ENCODE data around the gene HRH3. TPM values are rescaled to one million over a fixed set of nuclear protein-coding genes. Genes with fewer than 3 reads are reported as not detected.

Gene HRH3
- total RNA-seq, 4 donors from 2014 or later, result not detected

GRCh38 chr20:62215020-62215990 is 4.8 kb downstream of the HRH3 start:
- H3K27ac ChIP-seq, result no peak overlapping the region
- no peak overlapping the region for H3K4me3 ChIP-seq
- intact Hi-C loops (cut with DNase I; ENCODE audit: low total_unique reads), result no loop called here
- no peak for TF ChIP-seq EP300 (IDR thresholded peaks at IDR 0.05; ENCODE audit: low read depth)
- no peak for TF ChIP-seq POLR2A (IDR thresholded peaks at IDR 0.05)
- TF ChIP-seq POLR2AphosphoS5 (IDR thresholded peaks at IDR 0.05), result no peak
- TF ChIP-seq CTCF (IDR thresholded peaks at IDR 0.05), result no peak
- peaks cover under 1 to 9% (median 8%) of the 10 kb centered on the region in 4 donors for H3K4me1 ChIP-seq
- H3K9me3 ChIP-seq, result no peaks in the 10 kb centered on the region
- 23 to 70% methylated on average over 5 to 29 of the region's 29 CpGs for WGBS, 2 donors (ENCODE audit: low coverage in 1 of 2)
- H3K27me3 ChIP-seq, result peaks cover 84% of the 10 kb centered on the region
- in situ Hi-C loops (cut with MboI; ENCODE audit: low pct_ligation_motif_present in 1 of 4, low pct_unique_long_range_greater_than_20kb in 1 of 4, low sequenced_read_pairs in 3 of 4), result no loop called here
- no peaks in the 10 kb centered on the region for H3K36me3 ChIP-seq
- no peak for DNase-seq

GRCh38 chr20:62214067-62214466 is 6.0 kb downstream of the HRH3 start:
- WGBS, 2 donors (ENCODE audit: low coverage in 1 of 2), result 38 to 41% methylated on average over 4 to 12 of the region's 12 CpGs
- no peaks in the 10 kb centered on the region for H3K9me3 ChIP-seq
- H3K27me3 ChIP-seq, result peaks cover 89% of the 10 kb centered on the region

DNA sequence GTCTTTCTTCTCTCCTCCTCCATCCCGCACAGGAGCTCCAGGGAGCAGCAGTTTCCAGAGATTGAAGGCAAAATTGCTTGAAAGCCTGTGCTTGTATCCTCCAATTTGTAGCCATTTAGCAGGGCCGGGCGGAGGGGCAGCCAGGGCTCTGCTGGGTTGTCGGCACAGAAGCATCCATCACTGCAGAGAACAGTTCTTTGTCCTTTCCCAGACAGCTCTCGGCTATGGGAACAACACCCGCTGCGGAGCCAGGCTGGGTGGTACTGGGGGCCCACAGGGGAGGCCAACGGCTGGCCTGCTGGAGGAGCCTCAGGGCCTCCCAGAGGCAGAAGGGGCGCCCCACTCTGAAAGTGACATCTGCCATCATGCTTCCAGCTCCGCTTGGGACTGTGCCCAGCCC is 7.8 kb downstream of the HRH3 start:
- intact Hi-C loops (cut with DNase I; ENCODE audit: low total_unique reads), result no loop called here
- peaks cover 72% of the 10 kb centered on the region for H3K27me3 ChIP-seq

More at GRCh38 chr20:62214067-62214466, 6.0 kb downstream of the HRH3 start:
- Histone ChIP-seq H3K4me3 (no peak overlapping the region), H3K36me3 (no peaks in the 10 kb centered on the region), H3K27ac (no peak overlapping the region), H3K4me1 (peaks cover 0 to 2% (median 1%) of the 10 kb centered on the region in 4 donors)
- intact Hi-C loops (cut with DNase I; ENCODE audit: low total_unique reads), result no loop called here
- TF ChIP-seq POLR2A (IDR thresholded peaks at IDR 0.05), result no peak
- TF ChIP-seq EP300 (IDR thresholded peaks at IDR 0.05; ENCODE audit: low read depth), result no peak
- TF ChIP-seq POLR2AphosphoS5 (IDR thresholded peaks at IDR 0.05), result no peak
- in situ Hi-C loops (cut with MboI; ENCODE audit: low pct_ligation_motif_present in 1 of 4, low pct_unique_long_range_greater_than_20kb in 1 of 4, low sequenced_read_pairs in 3 of 4), result no loop called here
- no peak for DNase-seq

DNA sequence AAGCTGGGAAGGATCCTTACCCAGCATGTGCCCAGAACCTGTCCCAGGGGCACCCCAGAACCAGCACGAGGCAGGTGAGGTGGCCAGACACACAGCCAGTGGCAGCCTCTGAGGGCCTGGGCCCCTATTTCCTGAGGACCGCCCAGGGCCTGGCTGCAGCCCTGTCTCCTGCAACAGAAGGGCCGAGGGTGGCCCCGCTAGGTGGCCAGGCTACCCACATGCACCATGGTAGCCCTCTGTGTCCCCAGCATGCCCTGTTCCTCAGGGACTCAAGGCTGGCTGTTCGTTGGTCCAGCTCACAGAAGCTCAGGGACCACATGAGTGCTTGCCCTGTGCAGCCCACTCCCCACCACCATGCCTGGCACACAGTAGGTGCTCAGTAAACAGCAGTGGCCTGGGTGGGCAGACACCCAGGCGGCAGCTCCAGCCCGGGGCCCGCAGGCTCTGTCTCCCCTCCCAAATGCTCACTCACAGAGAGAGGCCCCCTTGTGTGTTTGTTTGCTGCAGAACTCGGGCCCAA is 8.2 kb downstream of the HRH3 start:
- WGBS, 2 donors (ENCODE audit: low coverage in 1 of 2), result 66 to 74% methylated on average over 3 to 5 of the region's 9 CpGs
- peaks cover 67% of the 10 kb centered on the region for H3K27me3 ChIP-seq
- no peak overlapping the region for H3K27ac ChIP-seq
- no peaks in the 10 kb centered on the region for H3K9me3 ChIP-seq
- no peaks in the 10 kb centered on the region for H3K36me3 ChIP-seq
- no peaks in the 10 kb centered on the region for H3K4me1 ChIP-seq
- H3K4me3 ChIP-seq, result no peak overlapping the region
- intact Hi-C loops (cut with DNase I; ENCODE audit: low total_unique reads) (no loop called here), in situ Hi-C loops (cut with MboI; ENCODE audit: low pct_ligation_motif_present in 1 of 4, low pct_unique_long_range_greater_than_20kb in 1 of 4, low sequenced_read_pairs in 3 of 4) (no loop called here)
- TF ChIP-seq EP300 (IDR thresholded peaks at IDR 0.05; ENCODE audit: low read depth) (no peak), POLR2AphosphoS5 (IDR thresholded peaks at IDR 0.05) (no peak), POLR2A (IDR thresholded peaks at IDR 0.05) (no peak), CTCF (IDR thresholded peaks at IDR 0.05) (no peak)
- no peak for DNase-seq

More for the DNA sequence above, 7.8 kb downstream of the HRH3 start:
- Histone ChIP-seq H3K9me3 (no peaks in the 10 kb centered on the region), H3K4me1 (no peaks in the 10 kb centered on the region), H3K27ac (no peak overlapping the region), H3K36me3 (no peaks in the 10 kb centered on the region), H3K4me3 (no peak overlapping the region)
- no peak for DNase-seq
- in situ Hi-C loops (cut with MboI; ENCODE audit: low pct_ligation_motif_present in 1 of 4, low pct_unique_long_range_greater_than_20kb in 1 of 4, low sequenced_read_pairs in 3 of 4), result no loop called here
- TF ChIP-seq CTCF (IDR thresholded peaks at IDR 0.05) (no peak), POLR2A (IDR thresholded peaks at IDR 0.05) (no peak), POLR2AphosphoS5 (IDR thresholded peaks at IDR 0.05) (no peak), EP300 (IDR thresholded peaks at IDR 0.05; ENCODE audit: low read depth) (no peak)
- WGBS, 2 donors (ENCODE audit: low coverage in 1 of 2), result 0 to 50% methylated on average over 1 to 10 of the region's 10 CpGs

Data from transverse colon (tissue), 4 donors.